ENCODE measurements around the gene NPLOC4. TPM values are rescaled to one million over a fixed set of nuclear protein-coding genes. Genes with fewer than 3 reads are reported as not detected.

The NPLOC4 gene
- 64.6 and 78.3 TPM in 2 replicates for total RNA-seq

DNA sequence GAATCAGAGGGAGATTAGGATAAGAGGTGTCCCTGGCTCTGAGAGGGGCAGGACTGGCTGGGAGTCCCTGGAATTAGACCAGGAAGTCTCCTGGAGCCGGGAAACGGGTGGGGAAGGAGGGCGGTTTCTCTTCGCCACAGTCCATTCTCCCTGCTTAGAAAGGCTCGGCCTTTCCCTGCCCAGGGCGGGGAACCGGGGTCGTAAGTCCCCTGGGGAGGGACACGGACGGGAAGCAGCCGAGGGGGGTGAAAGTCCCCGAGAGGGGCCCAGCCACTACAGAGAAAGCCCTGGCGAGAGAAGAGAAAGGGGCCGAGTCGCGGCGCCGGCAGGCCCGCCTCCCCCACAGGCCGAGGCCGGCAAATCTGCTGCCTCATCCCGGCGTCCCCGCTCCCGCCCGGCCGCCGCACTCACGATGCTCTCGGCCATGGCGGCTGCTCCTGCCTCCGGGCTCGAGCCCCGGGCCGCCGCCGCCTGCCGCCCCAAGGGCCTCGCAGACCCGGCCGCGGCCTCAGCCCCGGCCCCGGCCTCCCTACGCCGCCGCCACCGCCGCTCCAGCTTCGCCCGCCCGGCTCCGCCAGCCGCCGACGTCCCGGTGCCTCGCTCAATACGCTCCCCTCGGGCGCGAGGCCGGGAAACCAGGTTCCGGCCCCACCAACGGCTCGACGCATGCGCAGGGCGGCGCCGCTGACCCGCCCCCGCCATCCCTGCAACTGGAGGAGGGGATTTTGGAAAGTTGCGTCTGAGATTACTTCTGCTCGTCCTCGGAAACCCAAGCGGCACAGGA lies at the start of gene NPLOC4, which contains the start of gene TSPAN10:
NPLOC4 (minus strand) TSS at position 608 of the 784 bp plus-strand sequence; CDS start at position 426, 182 bp downstream.
TSPAN10 (plus strand) TSS at position 692 of the 784 bp plus-strand sequence. CDS start 5,217 bp downstream, outside the sequence.

GRCh38 chr17:81683584-81684441 lies 46.9 kb upstream of the NPLOC4 start, which contains the start of the genes ARL16 and HGS:
Gene ARL16, minus strand, starts transcription at chr17:81683797. Its CDS starts 44 bp downstream, at chr17:81683753.
Gene HGS, plus strand, starts transcription at chr17:81684011. Its CDS starts 56 bp downstream, at chr17:81684067.

DNA sequence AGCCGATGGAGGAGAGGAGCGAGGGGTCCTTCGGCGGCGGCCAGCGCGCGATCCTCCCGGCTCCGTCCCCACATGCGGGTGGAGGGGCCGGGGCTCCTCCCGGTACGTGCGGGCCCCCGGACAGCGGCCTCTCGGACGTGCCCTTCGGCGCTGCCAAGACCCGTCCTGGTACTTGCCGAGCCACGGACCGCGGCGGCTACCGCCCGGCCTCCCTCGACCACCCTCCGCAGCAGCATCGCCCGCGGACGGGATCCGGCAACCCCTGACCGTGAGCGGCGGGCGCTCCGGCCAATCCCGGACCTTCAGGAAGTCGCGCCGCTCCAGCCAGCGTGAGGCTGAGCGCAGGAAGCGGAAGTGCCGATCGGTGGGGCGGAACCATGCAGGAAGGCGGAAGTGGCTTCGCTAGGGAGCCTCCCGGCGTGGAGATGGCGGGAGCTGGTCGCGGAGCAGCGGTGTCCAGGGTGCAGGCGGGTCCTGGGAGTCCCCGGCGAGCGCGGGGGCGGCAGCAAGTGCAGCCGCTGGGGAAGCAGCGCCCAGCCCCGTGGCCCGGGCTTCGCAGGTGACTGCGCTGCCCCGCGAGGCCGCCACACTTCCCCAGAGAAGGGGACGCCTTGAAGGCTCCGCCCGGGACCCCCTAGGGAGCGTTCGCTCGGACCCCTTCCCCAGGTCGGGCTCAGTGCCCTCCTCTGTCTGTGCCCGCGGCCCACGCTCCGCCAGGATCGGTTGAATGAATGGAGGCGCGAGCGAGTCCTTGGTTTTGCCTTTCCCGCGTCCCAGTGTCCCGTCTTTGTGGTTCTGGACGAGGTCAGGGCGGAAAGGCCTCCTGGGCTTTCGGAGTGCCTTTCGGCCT lies 29.7 kb upstream of the NPLOC4 start, which contains the start of the genes CCDC137 and OXLD1:
CCDC137 (plus strand) TSS at position 396 of the 850 bp plus-strand sequence; CDS start at position 426, 30 bp downstream.
OXLD1 (minus strand) TSS at position 264 of the 850 bp plus-strand sequence; CDS start at position 236, 28 bp downstream.

DNA sequence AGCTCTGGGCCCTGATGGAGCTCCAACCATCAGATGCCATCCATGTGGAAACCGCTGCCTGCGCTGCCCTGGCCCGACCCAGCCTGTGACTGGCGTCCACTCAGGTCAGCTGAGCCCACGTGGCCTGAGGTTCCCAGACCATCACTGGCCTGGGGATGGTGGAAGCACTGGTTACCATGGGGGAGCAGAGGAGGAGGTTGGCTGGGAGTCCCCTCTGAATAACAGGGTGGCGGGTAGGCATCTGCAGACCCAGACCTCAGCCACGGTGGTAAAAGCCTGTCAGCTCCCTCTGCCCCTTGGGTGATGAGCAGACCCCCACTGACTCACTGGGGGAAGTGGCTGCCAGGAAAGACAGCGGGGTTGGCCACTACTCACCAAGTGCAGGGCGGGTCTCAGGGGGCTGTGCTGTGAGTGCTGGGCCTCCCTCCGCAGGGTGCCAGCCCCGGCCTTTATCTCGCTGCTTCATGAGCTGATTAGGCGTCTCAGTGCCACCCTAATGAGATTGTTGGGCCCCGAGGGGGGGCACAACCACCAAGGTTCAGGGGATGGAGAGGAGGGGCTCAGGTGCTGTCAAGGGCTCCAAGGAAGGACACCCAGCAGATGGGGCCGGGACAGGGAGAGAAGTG lies 19.3 kb upstream of the NPLOC4 start, which contains the start of gene PDE6G:
PDE6G (minus strand) TSS at position 425 of the 626 bp plus-strand sequence. CDS start 3,237 bp downstream, outside the sequence.

GRCh38 chr17:81552244-81553017 lies 84.5 kb downstream of the NPLOC4 start, which contains the start of gene FAAP100:
Gene FAAP100, minus strand, starts transcription at chr17:81552353. Its CDS starts 23 bp downstream, at chr17:81552330.

GRCh38 chr17:81527591-81528383 lies 109.1 kb downstream of the NPLOC4 start, which contains the start of gene FSCN2:
Gene FSCN2, plus strand, starts transcription at chr17:81528377. Its CDS starts 155 bp downstream, at chr17:81528532.

GRCh38 chr17:81512562-81513371 lies 124.1 kb downstream of the NPLOC4 start, which contains the start of gene ACTG1:
Gene ACTG1, minus strand, starts transcription at chr17:81512799. Its CDS starts 445 bp downstream, at chr17:81512354.

Small RNAs within 50 kb of the gene (small RNA-seq; reads per million reads assigned to genes)
- gene RF00019, result not detected

Other genes starting within 250 kb of the NPLOC4 start
- gene BAHCC1, start 241.7 kb downstream of the NPLOC4 start, total RNA-seq, result 10.1 and 14.4 TPM in 2 replicates
- gene ACTG1, start 124.3 kb downstream of the NPLOC4 start, total RNA-seq, result 8,564 and 11,024 TPM in 2 replicates
- gene FSCN2, start 108.7 kb downstream of the NPLOC4 start, total RNA-seq, result 2.4 and 3.4 TPM in 2 replicates
- 27.8 and 31.5 TPM in 2 replicates for gene FAAP100, start 84.8 kb downstream of the NPLOC4 start, total RNA-seq
- gene TSPAN10, start 84 bp upstream of the NPLOC4 start, total RNA-seq, result 2.9 and 4.3 TPM in 2 replicates
- gene PDE6G, start 19.4 kb upstream of the NPLOC4 start, total RNA-seq, result 0.54 and 0.65 TPM in 2 replicates
- 14.4 and 16.1 TPM in 2 replicates for gene OXLD1, start 29.5 kb upstream of the NPLOC4 start, total RNA-seq
- gene CCDC137, start 29.6 kb upstream of the NPLOC4 start, total RNA-seq, result 7.2 and 7.4 TPM in 2 replicates
- gene ARL16, start 46.7 kb upstream of the NPLOC4 start, total RNA-seq, result 27.1 and 29.9 TPM in 2 replicates
- gene HGS, start 46.9 kb upstream of the NPLOC4 start, total RNA-seq, result 69.5 and 83.4 TPM in 2 replicates
- gene MRPL12, start 66.3 kb upstream of the NPLOC4 start, total RNA-seq, result 15.7 and 17.6 TPM in 2 replicates
- gene SLC25A10, start 75.2 kb upstream of the NPLOC4 start, total RNA-seq, result 8.9 and 10.2 TPM in 2 replicates
- not detected in 2 replicates for gene GCGR, start 167.0 kb upstream of the NPLOC4 start, total RNA-seq
- 74.4 and 76.3 TPM in 2 replicates for gene MCRIP1, start 196.2 kb upstream of the NPLOC4 start, total RNA-seq
- gene PPP1R27, start 197.9 kb upstream of the NPLOC4 start, total RNA-seq, result not detected in 2 replicates
- gene P4HB, start 223.4 kb upstream of the NPLOC4 start, total RNA-seq, result 1,029 and 1,052 TPM in 2 replicates
- gene ARHGDIA, start 234.2 kb upstream of the NPLOC4 start, total RNA-seq, result 101 and 134 TPM in 2 replicates

Measured in articular chondrocyte of knee joint (primary cell).